Panc1 (cell line): ENCODE data around the gene AFF3. TPM values are rescaled to one million over a fixed set of nuclear protein-coding genes. Genes with fewer than 3 reads are reported as not detected.

Experiments
- ATAC-seq: fragments of 200-7000 bp; cut with Tn5 transposase; 2 replicates; pipeline ENCODE4 v1.9.1; 2020; ENCODE audit warnings: mild to moderate bottlenecking, moderate library complexity
- BruUV-seq: library from RNA; stranded (reverse); fragments of 400-500 nt; replicated peaks from 2 replicates; lab custom pipeline; 2021; lab: Mats Ljungman, UMichigan
- CTCF ChIA-PET: fragments of 300-600 bp; sonication (Branson Sonifier 250); formaldehyde crosslinking; loops from one replicate; lab custom pipeline; 2022; ENCODE audit warnings: antibody characterized with exemption; lab: Charles Lee
- POLR2A ChIA-PET: fragments of 300-600 bp; sonication (Branson Sonifier 250); formaldehyde crosslinking; loops from one replicate; lab custom pipeline; 2022; ENCODE audit warnings: antibody characterized with exemption; lab: Charles Lee
- DNase-seq: peaks from one replicate; pipeline ENCODE4 v3.0.0-alpha.2; 2010; ENCODE audit warnings: low read depth, low spot score
- H3K27ac ChIP-seq: 2 replicates; pipeline ENCODE4 v1.5.1; 2011; ENCODE audit warnings: mild to moderate bottlenecking, low read length, inconsistent platforms
- H3K27me3 ChIP-seq: fragments of 200-500 bp; sonication (Bioruptor generic); 2 replicates; pipeline ENCODE4 v1.6.0; 2014; ENCODE audit warnings: low read length, inconsistent platforms; ENCODE audit not compliant: control insufficient read depth, insufficient read depth
- H3K36me3 ChIP-seq: fragments of 200-500 bp; sonication (Bioruptor generic); 2 replicates; pipeline ENCODE4 v1.5.1; 2014; ENCODE audit warnings: inconsistent platforms, mild to moderate bottlenecking, low read length, moderate library complexity; ENCODE audit not compliant: control insufficient read depth, insufficient read depth
- H3K4me1 ChIP-seq: 2 replicates; pipeline ENCODE4 v1.5.1; 2011; ENCODE audit warnings: inconsistent platforms, mild to moderate bottlenecking, low read length, moderate library complexity; ENCODE audit not compliant: control insufficient read depth, insufficient read depth
- H3K4me3 ChIP-seq, 2 experiments: 2 replicates each; pipeline ENCODE4 v1.5.1; 2011 to 2012; ENCODE audit warnings: low read depth in 2 of 2, low read length in 2 of 2, mild to moderate bottlenecking in 2 of 2, inconsistent platforms in 1 of 2, moderate library complexity in 1 of 2
- H3K9me3 ChIP-seq: fragments of 200-500 bp; sonication (Bioruptor generic); 2 replicates; pipeline ENCODE4 v1.5.1; 2014; ENCODE audit warnings: low read depth, mild to moderate bottlenecking, inconsistent platforms, low read length, moderate library complexity; ENCODE audit not compliant: control insufficient read depth, insufficient read depth
- POLR2AphosphoS5 ChIP-seq: IDR thresholded peaks from 2 replicates; pipeline ENCODE4 v1.6.1; 2012; ENCODE audit warnings: mild to moderate bottlenecking, low read depth, low read length, moderate library complexity
- REST ChIP-seq, 2 experiments: IDR thresholded peaks; 2 replicates each; pipeline ENCODE4 v1.6.1; 2011 to 2012; ENCODE audit warnings: low read depth in 2 of 2, control low read depth in 1 of 2, low read length in 1 of 2, mild to moderate bottlenecking in 1 of 2, moderate library complexity in 1 of 2; ENCODE audit not compliant: insufficient read depth in 1 of 2
- SIN3A ChIP-seq: IDR thresholded peaks from 2 replicates; pipeline ENCODE4 v1.6.1; 2012; ENCODE audit warnings: low read depth, mild to moderate bottlenecking, low read length, moderate library complexity, borderline replicate concordance; ENCODE audit not compliant: insufficient read depth
- TCF7L2 ChIP-seq: IDR thresholded peaks from 2 replicates; pipeline ENCODE4 v1.6.1; 2011; ENCODE audit warnings: mild to moderate bottlenecking, low read depth, low read length, inconsistent platforms
- in situ Hi-C: cut with HindIII; loops from 2 replicates; pipeline ENCODE4 v1.10.0; 2016; ENCODE audit warnings: low sequenced_read_pairs, low pct_unique_long_range_greater_than_20kb
- intact Hi-C: fragments of 100-400 bp; cut with micrococcal nuclease; formaldehyde crosslinking; loops from one replicate; pipeline ENCODE4 v1.10.0; 2022; ENCODE audit not compliant: unreplicated experiment
- total RNA-seq: library from RNA; stranded (reverse); gene quantifications from one replicate; pipeline ENCODE4 v1.2.1, GENCODE V29; 2021; ENCODE audit not compliant: unreplicated experiment
- TF ChIP-seq, protein P1 (sequence below): fragments of 450-650 bp; IDR thresholded peaks from 2 replicates; pipeline ENCODE4 v1.5.1; 2017; ENCODE audit warnings: mild to moderate bottlenecking

Gene AFF3
- total RNA-seq, 1 experiment from 2014 or later, result 2.2 TPM

GRCh38 chr2:99771681-99772333 lies 370.6 kb downstream of the AFF3 start:
- DNase-seq (no peak), ATAC-seq (no peak)
- in situ Hi-C loops, result no loop called here
- no peaks in the 10 kb centered on the region for H3K4me1 ChIP-seq
- intact Hi-C loops, result no loop called here
- H3K27ac ChIP-seq, result no peak overlapping the region
- no peaks in the 10 kb centered on the region for H3K9me3 ChIP-seq
- no peak overlapping the region for H3K4me3 ChIP-seq
- H3K36me3 ChIP-seq, result no peaks in the 10 kb centered on the region
- BruUV-seq, result no TSS peak
- TF ChIP-seq SIN3A (no peak), REST (IDR thresholded peaks at IDR 0.05; ENCODE audit: insufficient read depth in 1 of 2, low read depth in 2 of 2, low read length in 1 of 2) (no peak), POLR2AphosphoS5 (no peak), TCF7L2 (no peak)
- TF ChIP-seq, protein P1, sequence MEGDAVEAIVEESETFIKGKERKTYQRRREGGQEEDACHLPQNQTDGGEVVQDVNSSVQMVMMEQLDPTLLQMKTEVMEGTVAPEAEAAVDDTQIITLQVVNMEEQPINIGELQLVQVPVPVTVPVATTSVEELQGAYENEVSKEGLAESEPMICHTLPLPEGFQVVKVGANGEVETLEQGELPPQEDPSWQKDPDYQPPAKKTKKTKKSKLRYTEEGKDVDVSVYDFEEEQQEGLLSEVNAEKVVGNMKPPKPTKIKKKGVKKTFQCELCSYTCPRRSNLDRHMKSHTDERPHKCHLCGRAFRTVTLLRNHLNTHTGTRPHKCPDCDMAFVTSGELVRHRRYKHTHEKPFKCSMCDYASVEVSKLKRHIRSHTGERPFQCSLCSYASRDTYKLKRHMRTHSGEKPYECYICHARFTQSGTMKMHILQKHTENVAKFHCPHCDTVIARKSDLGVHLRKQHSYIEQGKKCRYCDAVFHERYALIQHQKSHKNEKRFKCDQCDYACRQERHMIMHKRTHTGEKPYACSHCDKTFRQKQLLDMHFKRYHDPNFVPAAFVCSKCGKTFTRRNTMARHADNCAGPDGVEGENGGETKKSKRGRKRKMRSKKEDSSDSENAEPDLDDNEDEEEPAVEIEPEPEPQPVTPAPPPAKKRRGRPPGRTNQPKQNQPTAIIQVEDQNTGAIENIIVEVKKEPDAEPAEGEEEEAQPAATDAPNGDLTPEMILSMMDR, result no peak
- CTCF ChIA-PET, result no interaction called here
- no peaks in the 10 kb centered on the region for H3K27me3 ChIP-seq
- POLR2A ChIA-PET, result no interaction called here

DNA sequence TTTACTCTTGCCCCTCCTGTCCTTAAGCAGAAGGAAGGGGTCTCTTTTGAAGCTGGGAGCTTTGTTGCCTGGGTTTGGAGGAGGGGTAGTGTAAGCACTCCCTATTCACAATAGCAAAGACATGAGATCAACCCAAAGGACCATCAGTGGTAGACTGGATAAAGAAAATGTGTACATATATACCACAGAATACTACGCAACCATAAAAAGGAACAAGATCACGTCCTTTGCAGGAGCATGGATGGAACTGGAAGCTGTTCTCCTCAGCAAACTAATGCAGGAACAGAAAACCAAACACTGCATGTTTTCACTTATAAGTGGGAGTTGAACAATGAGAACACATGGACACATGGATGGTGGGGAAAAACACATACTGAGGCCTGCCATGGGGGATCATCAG lies 371.5 kb downstream of the AFF3 start:
- TF ChIP-seq TCF7L2 (no peak), POLR2AphosphoS5 (no peak), SIN3A (no peak), REST (IDR thresholded peaks at IDR 0.05; ENCODE audit: insufficient read depth in 1 of 2, low read depth in 2 of 2, low read length in 1 of 2) (no peak)
- TF ChIP-seq, protein P1, result no peak
- intact Hi-C loops, result no loop called here
- no peak for DNase-seq
- no TSS peak for BruUV-seq
- no peaks in the 10 kb centered on the region for H3K36me3 ChIP-seq
- ChIA-PET CTCF (no interaction called here), POLR2A (no interaction called here)
- no peak overlapping the region for H3K27ac ChIP-seq
- no peaks in the 10 kb centered on the region for H3K27me3 ChIP-seq
- no peaks in the 10 kb centered on the region for H3K9me3 ChIP-seq
- no peaks in the 10 kb centered on the region for H3K4me1 ChIP-seq
- H3K4me3 ChIP-seq, result no peak overlapping the region
- no peak for ATAC-seq
- in situ Hi-C loops, result no loop called here
